IgD-negative memory B cell (primary cell): ENCODE measurements around the gene UBL3. TPM values are rescaled to one million over a fixed set of nuclear protein-coding genes. Genes with fewer than 3 reads are reported as not detected.

ENCODE experiments used
- H3K27ac Mint-ChIP-seq, 3 donors: one replicate each; pipeline ENCODE4 v1.8.0; 2020 to 2022; ENCODE audit warnings: mild to moderate bottlenecking in 3 of 3, mixed read lengths in 3 of 3, moderate library complexity in 1 of 3
- H3K27me3 Mint-ChIP-seq: one replicate; pipeline ENCODE4 v1.8.0; 2021; ENCODE audit warnings: mixed read lengths
- H3K36me3 Mint-ChIP-seq: one replicate; pipeline ENCODE4 v1.8.0; 2020; ENCODE audit warnings: mild to moderate bottlenecking, mixed read lengths
- H3K4me1 Mint-ChIP-seq, 3 donors: one replicate each; pipeline ENCODE4 v1.8.0; 2020 to 2022; ENCODE audit warnings: mixed read lengths in 3 of 3, mild to moderate bottlenecking in 1 of 3
- H3K4me3 Mint-ChIP-seq, 4 donors: one replicate each; pipeline ENCODE4 v1.8.0; 2020 to 2022; ENCODE audit warnings: mild to moderate bottlenecking in 4 of 4, mixed read lengths in 4 of 4, moderate library complexity in 3 of 4
- H3K9me3 Mint-ChIP-seq, 3 donors: one replicate each; pipeline ENCODE4 v1.8.0; 2020 to 2021; ENCODE audit warnings: mixed read lengths in 3 of 3, mild to moderate bottlenecking in 1 of 3
- polyA plus RNA-seq: library from polyadenylated mRNA; unstranded; fragments of 300-500 nt; fragmentation: Illumina TruSeq; gene quantifications from one replicate; pipeline ENCODE4 v1.2.3, GENCODE V29; 2021

UBL3 gene
- 25.7 TPM for polyA plus RNA-seq

GRCh38 chr13:29850213-29850898, at the start of gene UBL3:
UBL3 (minus strand) TSS chr13:29850617; CDS start chr13:29849538, 1,079 bp downstream.
- H3K27me3 Mint-ChIP-seq: no peaks in the 10 kb centered on the region
- H3K4me1 Mint-ChIP-seq: peaks cover 17 to 26% (median 24%) of the 10 kb centered on the region in 3 donors
- H3K27ac Mint-ChIP-seq: peak within 1 kb of the TSS; percentile 94 to 99 (median 97)
- H3K36me3 Mint-ChIP-seq: no peaks in the 10 kb centered on the region
- H3K4me3 Mint-ChIP-seq: peak within 1 kb of the TSS; percentile 97 to 100 (median 99)
- H3K9me3 Mint-ChIP-seq: peaks cover 0 to 2% (median 0%) of the 10 kb centered on the region in 3 donors

DNA sequence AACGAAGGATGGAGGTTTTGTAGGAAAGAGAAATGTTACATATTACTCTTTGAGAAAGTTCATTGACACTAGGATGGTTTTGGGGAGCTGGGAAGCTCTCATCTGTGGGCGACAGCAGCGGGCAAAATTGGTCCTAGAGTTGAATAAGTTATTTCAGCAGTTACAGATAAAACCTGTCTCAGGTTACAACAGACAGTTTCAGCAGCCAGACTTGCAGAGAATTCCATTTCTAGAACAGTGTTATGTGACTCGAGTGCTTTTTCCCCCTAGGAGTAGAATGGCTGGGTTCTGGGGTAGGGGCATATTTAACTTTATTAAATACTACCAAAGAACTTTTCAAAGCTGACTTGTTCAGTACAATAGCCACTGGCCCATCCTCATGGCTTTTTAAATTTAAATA, 46.7 kb upstream of the UBL3 start:
- Mint-ChIP-seq H3K27ac (no peak overlapping the region), H3K27me3 (peaks cover 13% of the 10 kb centered on the region), H3K36me3 (peaks cover 2% of the 10 kb centered on the region), H3K4me3 (no peak overlapping the region), H3K9me3 (peaks cover 0 to 9% (median 0%) of the 10 kb centered on the region in 3 donors), H3K4me1 (no peaks in the 10 kb centered on the region)

DNA sequence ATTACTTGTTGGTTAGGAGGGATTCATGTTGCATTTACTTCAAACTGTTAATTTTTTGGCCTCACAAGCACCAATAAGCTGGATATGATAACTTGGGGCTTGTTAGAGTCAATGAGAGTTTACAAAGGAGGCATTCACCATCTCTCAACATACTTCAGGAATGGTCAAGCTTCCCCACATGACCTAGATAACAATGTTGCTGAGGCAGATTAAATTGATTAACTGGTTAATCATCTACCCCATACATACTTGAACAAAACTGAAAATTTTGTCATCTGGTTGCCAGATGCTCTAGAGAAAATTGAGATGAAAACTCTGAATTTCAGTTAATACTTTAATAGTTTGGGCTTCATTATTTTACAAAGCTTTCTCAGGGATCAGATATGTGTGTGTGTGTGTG, 43.0 kb upstream of the UBL3 start:
- H3K27me3 Mint-ChIP-seq: peaks cover 2% of the 10 kb centered on the region
- peak overlapping the region in 1 of 3 donors; percentile 28 for H3K27ac Mint-ChIP-seq
- no peaks in the 10 kb centered on the region for H3K9me3 Mint-ChIP-seq
- H3K4me3 Mint-ChIP-seq: no peak overlapping the region
- H3K4me1 Mint-ChIP-seq: peaks cover 0 to 1% (median 0%) of the 10 kb centered on the region in 3 donors
- no peaks in the 10 kb centered on the region for H3K36me3 Mint-ChIP-seq

GRCh38 chr13:29892151-29892550, 41.7 kb upstream of the UBL3 start:
- Mint-ChIP-seq H3K36me3 (no peaks in the 10 kb centered on the region), H3K27me3 (peaks cover 1% of the 10 kb centered on the region), H3K4me1 (peaks cover 0 to 1% (median 0%) of the 10 kb centered on the region in 3 donors), H3K4me3 (no peak overlapping the region), H3K27ac (no peak overlapping the region), H3K9me3 (no peaks in the 10 kb centered on the region)

- Mint-ChIP-seq H3K4me3 (no peak overlapping the region), H3K36me3 (no peaks in the 10 kb centered on the region), H3K27me3 (peaks cover 1% of the 10 kb centered on the region), H3K9me3 (no peaks in the 10 kb centered on the region), H3K4me1 (peaks cover 0 to 1% (median 0%) of the 10 kb centered on the region in 3 donors), H3K27ac (no peak overlapping the region)
These were observed 38.7 kb upstream of the UBL3 start for GRCh38 chr13:29889111-29889510.

GRCh38 chr13:29888306-29888705, 37.9 kb upstream of the UBL3 start:
- Mint-ChIP-seq H3K27ac (peak overlapping the region in 1 of 3 donors; percentile 49), H3K9me3 (no peaks in the 10 kb centered on the region), H3K4me1 (peaks cover 0 to 1% (median 0%) of the 10 kb centered on the region in 3 donors), H3K36me3 (no peaks in the 10 kb centered on the region), H3K4me3 (no peak overlapping the region), H3K27me3 (peaks cover 1% of the 10 kb centered on the region)

DNA sequence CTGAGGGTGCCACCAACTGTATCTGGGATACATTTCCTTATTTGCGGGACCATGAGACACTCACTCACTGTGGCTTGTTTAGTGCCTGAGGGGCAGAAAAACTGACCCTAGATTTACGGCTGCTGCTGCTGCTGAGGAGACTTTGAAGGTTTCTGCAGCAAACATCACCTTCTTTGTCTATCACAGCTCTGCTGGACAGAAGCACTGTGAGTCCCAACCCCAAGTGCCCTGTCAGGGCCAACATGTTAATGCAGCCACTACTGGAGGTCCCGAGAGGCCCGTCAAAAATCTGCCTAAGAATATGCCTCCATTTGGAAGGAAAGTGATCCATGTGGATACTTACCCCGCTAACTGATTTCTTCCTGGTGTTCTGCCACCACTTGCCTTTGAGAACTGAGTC, 37.3 kb upstream of the UBL3 start:
- H3K4me1 Mint-ChIP-seq: peaks cover 0 to 1% (median 0%) of the 10 kb centered on the region in 3 donors
- H3K9me3 Mint-ChIP-seq: no peaks in the 10 kb centered on the region
- no peaks in the 10 kb centered on the region for H3K36me3 Mint-ChIP-seq
- peaks cover 1% of the 10 kb centered on the region for H3K27me3 Mint-ChIP-seq
- H3K4me3 Mint-ChIP-seq: no peak overlapping the region
- H3K27ac Mint-ChIP-seq: peak overlapping the region in 1 of 3 donors; percentile 49

DNA sequence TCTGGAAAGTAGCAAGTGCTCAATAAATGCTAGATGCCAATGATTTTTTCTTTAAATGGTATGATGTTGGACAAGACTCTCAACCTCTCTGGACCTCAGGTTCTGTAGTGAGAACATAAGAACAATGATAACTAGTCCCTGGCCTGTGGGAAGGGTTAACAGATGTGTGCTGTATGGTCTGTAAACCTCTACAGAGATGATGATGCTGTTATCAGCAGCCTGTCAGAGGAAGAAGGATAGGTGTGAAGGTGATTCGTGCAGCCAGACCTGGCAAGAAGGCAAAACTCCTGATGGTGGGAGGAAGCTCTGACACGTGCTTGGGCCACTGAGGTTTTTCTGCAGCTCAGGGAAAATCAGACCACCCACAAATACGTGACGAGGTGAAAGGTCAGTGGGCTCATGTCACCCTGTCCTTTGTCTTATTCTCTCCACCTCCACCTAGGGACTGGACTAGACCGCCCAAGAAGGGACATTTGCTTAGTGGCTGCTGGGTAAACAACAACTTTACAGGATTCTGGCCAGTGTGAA, 36.7 kb upstream of the UBL3 start:
- peaks cover 1% of the 10 kb centered on the region for H3K27me3 Mint-ChIP-seq
- H3K36me3 Mint-ChIP-seq: no peaks in the 10 kb centered on the region
- peak overlapping the region in 1 of 3 donors; percentile 50 for H3K27ac Mint-ChIP-seq
- peaks cover 0 to 1% (median 0%) of the 10 kb centered on the region in 3 donors for H3K4me1 Mint-ChIP-seq
- no peak overlapping the region for H3K4me3 Mint-ChIP-seq
- no peaks in the 10 kb centered on the region for H3K9me3 Mint-ChIP-seq

- Mint-ChIP-seq H3K4me1 (peaks cover 0 to 1% (median 0%) of the 10 kb centered on the region in 3 donors), H3K9me3 (no peaks in the 10 kb centered on the region), H3K36me3 (no peaks in the 10 kb centered on the region), H3K27me3 (peaks cover 1% of the 10 kb centered on the region), H3K27ac (no peak overlapping the region), H3K4me3 (no peak overlapping the region)
These were observed 36.0 kb upstream of the UBL3 start for GRCh38 chr13:29886446-29886845.

DNA sequence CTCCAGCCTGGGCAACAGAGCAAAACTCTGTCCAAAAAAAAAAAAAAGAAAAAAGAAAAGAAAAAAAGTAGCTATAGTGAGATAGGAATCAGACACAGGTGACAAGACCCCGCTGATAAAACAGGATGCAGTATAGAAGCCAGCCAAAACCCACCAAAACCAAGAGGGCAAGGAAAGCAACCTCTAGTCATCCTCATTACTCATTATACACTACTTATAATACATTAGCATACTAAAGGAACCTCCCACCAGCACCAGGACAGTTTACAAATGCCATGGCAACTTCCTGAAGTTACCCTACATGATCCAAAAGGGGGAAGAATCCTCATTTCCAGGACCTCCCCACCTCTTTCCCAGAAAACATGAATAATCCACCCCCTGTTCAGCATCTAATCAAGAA, 35.6 kb upstream of the UBL3 start:
- Mint-ChIP-seq H3K27me3 (peaks cover 1% of the 10 kb centered on the region), H3K9me3 (no peaks in the 10 kb centered on the region), H3K27ac (no peak overlapping the region), H3K36me3 (no peaks in the 10 kb centered on the region), H3K4me3 (no peak overlapping the region), H3K4me1 (peaks cover 0 to 1% (median 0%) of the 10 kb centered on the region in 3 donors)

GRCh38 chr13:29884671-29885430, 34.4 kb upstream of the UBL3 start:
- H3K4me3 Mint-ChIP-seq: no peak overlapping the region
- H3K27me3 Mint-ChIP-seq: no peaks in the 10 kb centered on the region
- no peaks in the 10 kb centered on the region for H3K9me3 Mint-ChIP-seq
- H3K4me1 Mint-ChIP-seq: no peaks in the 10 kb centered on the region
- no peaks in the 10 kb centered on the region for H3K36me3 Mint-ChIP-seq
- H3K27ac Mint-ChIP-seq: no peak overlapping the region

- Mint-ChIP-seq H3K4me3 (no peak overlapping the region), H3K36me3 (no peaks in the 10 kb centered on the region), H3K4me1 (no peaks in the 10 kb centered on the region), H3K27me3 (peaks cover 6% of the 10 kb centered on the region), H3K27ac (no peak overlapping the region), H3K9me3 (no peaks in the 10 kb centered on the region)
These were observed 33.6 kb upstream of the UBL3 start for GRCh38 chr13:29883941-29884518.

DNA sequence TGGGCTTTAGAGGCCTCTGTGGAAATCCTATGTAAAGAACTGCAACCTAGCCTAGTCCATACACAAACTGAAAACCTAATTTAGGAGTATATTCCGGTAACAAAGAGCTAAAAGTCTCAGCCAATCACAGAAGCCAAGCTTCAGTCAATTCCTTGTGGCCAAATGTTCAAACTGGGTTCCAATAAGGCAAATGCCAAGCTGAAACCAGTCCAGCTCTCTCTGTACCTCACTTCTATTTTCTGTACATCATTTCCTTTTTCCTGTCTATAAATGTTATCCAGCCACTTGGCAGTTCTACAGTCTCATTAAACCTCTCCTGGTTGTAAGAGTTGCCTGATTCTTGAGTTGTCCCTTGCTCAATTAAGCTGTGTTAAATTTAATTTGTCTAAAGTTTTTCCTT, 31.7 kb upstream of the UBL3 start:
- Mint-ChIP-seq H3K4me1 (no peaks in the 10 kb centered on the region), H3K9me3 (no peaks in the 10 kb centered on the region), H3K27ac (peak overlapping the region in 1 of 3 donors; percentile 69), H3K4me3 (no peak overlapping the region), H3K36me3 (peaks cover 4% of the 10 kb centered on the region), H3K27me3 (peaks cover 13% of the 10 kb centered on the region)

DNA sequence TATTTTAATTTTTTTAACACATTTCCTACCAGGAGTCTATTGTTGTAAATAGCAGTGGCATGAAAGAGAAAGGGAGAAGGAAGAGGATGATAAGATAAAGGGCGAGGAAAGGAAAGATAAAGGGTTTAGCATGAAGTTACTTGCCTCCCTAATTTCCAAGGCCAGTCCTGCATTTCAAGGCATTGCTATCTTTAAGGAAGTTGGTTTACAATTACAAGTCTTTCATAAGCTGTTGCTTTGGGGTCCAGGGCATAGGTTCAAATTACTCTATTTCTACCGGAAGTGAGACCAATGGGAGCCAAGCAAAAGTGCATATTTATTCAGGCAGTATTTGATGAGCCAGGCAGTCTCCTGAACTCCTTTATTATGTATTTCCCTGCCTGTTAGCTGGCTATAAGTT, 27.7 kb upstream of the UBL3 start:
- no peak overlapping the region for H3K27ac Mint-ChIP-seq
- peaks cover 4% of the 10 kb centered on the region for H3K36me3 Mint-ChIP-seq
- no peak overlapping the region for H3K4me3 Mint-ChIP-seq
- H3K9me3 Mint-ChIP-seq: peaks cover 0 to 2% (median 0%) of the 10 kb centered on the region in 3 donors
- H3K27me3 Mint-ChIP-seq: peaks cover 23% of the 10 kb centered on the region
- H3K4me1 Mint-ChIP-seq: no peaks in the 10 kb centered on the region

- peaks cover 25% of the 10 kb centered on the region for H3K27me3 Mint-ChIP-seq
- H3K4me1 Mint-ChIP-seq: no peaks in the 10 kb centered on the region
- no peak overlapping the region for H3K27ac Mint-ChIP-seq
These were observed 27.1 kb upstream of the UBL3 start for GRCh38 chr13:29877456-29878078.

More at GRCh38 chr13:29877456-29878078, 27.1 kb upstream of the UBL3 start:
- peaks cover 0 to 2% (median 0%) of the 10 kb centered on the region in 3 donors for H3K9me3 Mint-ChIP-seq
- peaks cover 4% of the 10 kb centered on the region for H3K36me3 Mint-ChIP-seq
- no peak overlapping the region for H3K4me3 Mint-ChIP-seq
